ENCODE data around the gene AMY1A.
"Not testable (repeated sequence)": the region's sequence is repeated elsewhere in the genome, so short reads cannot be mapped to it uniquely, and the experiment has no call there.

The AMY1A gene

DNA sequence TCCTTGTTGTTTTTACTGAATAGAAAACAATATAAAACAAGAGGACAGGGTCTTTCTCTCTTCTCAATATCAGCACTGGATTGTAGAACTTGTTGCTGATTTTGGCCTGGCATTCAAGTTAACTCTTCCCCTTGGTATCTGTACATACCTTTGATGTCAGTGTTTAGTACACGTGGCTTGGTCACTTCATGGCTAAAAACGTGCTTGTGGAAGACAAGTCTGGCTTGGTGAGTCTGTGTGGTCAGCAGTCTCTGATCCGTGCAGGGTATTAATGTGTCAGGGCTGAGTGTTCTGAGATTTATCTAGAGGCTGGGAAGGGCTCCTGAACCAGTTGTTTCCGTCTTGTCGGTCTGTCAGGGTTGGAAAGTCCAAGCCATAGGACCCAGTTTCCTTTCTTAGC, at the start of gene AMY1A:
AMY1A (plus strand) TSS at position 301 of the 400 bp plus-strand sequence. CDS start 571 bp downstream, outside the sequence.
- not testable (repeated sequence) for FAIRE-seq; DNase-seq (ENCODE audit: insufficient read length, low spot score)

DNA sequence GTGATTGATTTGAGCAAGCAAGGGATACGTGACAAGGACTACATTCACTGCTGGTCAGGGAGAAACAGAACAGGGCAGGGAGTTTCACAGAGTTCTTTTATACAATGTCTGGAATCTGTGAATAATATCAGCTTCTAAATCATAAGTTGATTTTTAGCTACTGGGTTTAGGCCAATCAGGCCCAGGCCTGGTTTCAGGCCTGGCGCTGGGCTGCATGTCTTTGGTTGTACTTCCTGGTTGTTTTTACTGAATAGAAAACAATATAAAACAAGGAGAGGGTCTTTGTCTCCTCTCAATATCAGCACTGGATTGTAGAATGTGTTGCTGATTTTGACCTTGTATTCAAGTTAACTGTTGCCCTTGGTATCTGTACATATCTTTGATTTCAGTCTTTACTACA, 39.2 kb upstream of the AMY1A start:
- FAIRE-seq: no peak
- no peak for DNase-seq (ENCODE audit: insufficient read length, low spot score)
- TF ChIP-seq, protein P1, sequence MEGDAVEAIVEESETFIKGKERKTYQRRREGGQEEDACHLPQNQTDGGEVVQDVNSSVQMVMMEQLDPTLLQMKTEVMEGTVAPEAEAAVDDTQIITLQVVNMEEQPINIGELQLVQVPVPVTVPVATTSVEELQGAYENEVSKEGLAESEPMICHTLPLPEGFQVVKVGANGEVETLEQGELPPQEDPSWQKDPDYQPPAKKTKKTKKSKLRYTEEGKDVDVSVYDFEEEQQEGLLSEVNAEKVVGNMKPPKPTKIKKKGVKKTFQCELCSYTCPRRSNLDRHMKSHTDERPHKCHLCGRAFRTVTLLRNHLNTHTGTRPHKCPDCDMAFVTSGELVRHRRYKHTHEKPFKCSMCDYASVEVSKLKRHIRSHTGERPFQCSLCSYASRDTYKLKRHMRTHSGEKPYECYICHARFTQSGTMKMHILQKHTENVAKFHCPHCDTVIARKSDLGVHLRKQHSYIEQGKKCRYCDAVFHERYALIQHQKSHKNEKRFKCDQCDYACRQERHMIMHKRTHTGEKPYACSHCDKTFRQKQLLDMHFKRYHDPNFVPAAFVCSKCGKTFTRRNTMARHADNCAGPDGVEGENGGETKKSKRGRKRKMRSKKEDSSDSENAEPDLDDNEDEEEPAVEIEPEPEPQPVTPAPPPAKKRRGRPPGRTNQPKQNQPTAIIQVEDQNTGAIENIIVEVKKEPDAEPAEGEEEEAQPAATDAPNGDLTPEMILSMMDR (IDR thresholded peaks at IDR 0.05; ENCODE audit: insufficient read depth, missing control alignments): no peak

DNA sequence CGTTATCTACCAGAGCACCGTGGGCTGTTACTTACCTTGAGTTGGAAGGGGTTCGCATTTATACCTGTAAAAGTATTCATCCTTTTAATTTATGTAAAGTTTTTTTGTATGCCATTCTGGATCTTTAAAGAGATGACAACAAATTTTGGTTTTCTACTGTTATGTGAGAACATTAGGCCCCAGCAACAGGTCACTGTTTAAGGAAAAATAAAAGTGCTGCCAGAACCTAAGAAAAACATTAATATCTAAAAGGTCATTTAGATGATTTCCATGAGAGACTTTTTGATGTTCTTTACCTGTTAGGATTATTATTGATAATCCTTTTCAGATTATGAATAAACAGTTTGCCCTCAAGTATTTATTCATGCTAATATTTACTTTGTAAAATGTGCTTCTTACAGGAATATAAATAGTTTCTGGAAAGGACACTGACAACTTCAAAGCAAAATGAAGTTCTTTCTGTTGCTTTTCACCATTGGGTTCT, 38.5 kb upstream of the AMY1A start, which contains the start of gene AMY2A:
AMY2A (plus strand) TSS at position 434 of the 484 bp plus-strand sequence; CDS start at position 448, 14 bp downstream.
- DNase-seq (ENCODE audit: insufficient read length, low spot score); FAIRE-seq: not testable (repeated sequence)

DNA sequence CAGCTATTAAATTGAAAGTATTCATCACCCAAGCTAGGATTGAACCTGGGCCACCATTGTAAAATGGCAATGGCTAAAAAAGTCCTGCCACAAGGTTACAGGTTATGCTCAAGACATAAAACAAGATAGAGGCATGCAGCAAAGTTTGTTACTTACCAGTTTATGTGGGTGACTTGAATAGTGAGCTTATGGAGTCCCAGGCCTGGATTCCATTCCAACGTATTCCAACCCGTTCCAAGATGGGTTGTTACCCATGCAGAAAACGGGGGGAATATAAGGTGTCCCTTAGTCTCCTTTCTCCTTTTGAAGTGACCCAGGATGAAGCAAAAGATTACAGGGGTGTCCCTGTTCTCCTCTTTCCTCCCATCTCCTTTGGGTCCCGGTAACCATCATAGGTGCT, 28.1 kb upstream of the AMY1A start:
- DNase-seq (ENCODE audit: insufficient read length, low spot score): not testable (repeated sequence)
- FAIRE-seq: peak; percentile 56

DNA sequence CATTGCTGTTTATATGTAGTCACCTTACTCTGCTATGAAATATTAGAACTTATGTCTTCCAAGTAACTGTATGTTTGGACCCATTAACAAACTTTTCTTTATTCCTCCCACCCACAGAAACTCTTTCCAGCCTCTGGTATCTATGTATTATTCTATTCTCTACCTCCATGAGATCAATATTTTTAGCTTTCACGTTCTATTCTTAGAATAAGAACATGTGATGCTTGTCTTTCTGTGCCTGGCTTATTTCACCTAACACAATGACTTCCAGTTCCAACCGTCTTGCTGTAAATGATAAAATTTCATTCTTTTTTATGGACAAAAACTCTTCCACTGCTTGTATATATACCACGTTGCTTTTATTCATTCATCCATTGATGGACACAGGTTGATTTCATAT, 14.4 kb upstream of the AMY1A start:
- FAIRE-seq; DNase-seq (ENCODE audit: insufficient read length, low spot score): not testable (repeated sequence)

DNA sequence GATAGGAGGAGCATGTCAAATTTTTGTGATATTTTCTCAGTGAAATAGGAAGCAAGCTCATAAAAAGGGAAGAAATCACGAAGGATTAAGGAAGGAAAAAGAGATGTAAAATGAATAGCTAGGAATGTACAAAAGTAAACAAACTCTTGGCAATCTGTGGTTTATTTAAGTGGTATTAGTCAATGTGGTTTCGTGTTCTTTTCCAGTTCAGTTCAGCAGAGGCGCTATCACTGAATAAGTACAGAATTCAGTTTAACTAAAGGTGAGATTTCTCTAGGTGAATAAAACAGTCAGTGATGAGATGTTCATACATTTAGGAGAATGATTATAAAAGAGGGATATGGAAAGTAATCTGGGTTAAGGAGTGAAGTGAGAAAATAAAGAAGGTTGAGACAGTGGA, 11.7 kb upstream of the AMY1A start:
- not testable (repeated sequence) for FAIRE-seq; DNase-seq (ENCODE audit: insufficient read length, low spot score)

DNA sequence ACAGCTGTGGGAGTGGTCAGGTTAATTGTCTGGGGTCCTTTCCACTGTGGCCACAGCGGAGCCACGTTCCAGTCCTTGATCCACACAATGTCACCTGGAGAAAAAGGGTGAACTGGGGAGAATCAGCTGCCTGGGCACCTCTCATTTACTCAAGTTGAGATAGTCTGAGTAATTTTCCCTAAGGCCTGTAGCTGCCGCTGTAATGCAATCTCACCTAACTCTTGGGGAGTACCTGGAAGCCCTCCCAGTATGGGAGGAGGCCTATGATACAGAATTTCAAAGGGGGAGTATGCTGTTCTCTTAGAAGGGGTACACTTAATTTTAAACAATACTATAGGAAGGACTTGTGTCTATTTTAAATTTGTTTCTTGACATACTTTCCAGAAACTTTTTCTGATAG, 5.3 kb upstream of the AMY1A start:
- DNase-seq (ENCODE audit: insufficient read length, low spot score); FAIRE-seq: not testable (repeated sequence)

DNA sequence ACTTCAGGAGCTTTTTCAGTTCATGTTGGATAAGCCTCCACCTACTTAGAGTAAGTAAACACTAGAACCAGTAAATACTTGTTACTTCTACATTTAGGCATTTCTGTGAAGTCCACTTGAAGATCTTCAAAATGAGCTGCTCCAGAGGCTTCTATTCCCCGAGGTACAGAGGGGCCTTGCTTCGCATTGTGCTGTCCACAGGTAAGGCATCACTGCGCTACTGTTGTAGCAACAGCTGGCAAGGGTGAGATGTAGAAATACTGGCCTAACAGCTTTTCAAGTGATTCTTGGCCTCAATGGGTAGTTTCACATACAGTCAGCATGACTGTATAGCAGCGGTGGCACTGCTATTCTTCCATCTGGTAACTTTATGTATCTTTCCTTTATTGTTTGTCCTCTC, 4.7 kb upstream of the AMY1A start:
- not testable (repeated sequence) for FAIRE-seq; DNase-seq (ENCODE audit: insufficient read length, low spot score)

DNA sequence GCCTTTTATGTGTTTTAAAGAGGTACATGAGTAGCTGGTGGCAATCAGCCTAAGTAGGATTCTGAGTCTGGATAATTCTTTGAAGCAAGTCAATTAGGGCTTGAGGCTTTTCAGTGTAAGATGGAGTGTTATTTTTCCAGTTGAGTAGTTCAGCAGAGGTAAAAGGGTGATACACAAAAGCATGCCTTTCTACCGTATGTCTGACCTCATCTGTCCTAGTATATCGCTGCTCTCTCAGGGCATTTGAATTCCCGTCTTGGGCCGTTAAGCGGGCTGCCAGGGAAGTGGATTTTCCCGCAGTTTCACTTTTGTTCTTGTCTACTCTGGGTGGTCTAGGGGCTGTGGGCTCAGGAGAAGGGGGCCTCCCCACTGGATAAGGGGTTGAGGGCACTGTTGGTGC, 1.4 kb upstream of the AMY1A start:
- FAIRE-seq; DNase-seq (ENCODE audit: insufficient read length, low spot score): not testable (repeated sequence)

DNA sequence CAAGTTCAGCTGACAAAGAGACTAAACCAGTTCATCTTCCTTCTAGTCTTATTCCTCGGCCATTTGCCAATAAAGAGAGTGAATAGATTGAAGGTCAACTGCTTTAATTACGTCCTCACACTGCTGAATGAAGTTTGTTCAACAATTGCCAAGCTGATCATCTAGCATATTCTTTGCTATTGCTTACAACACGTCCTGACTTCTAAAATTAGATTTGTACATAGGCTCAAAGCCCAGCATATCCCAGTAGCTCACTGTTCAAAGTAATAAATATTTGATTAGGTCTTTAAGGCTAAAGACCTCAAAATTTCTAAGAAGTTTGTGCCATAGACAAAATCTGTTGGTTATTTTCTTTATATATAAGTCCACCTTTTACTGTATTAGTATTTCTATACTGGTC, 20.8 kb downstream of the AMY1A start:
- FAIRE-seq; DNase-seq (ENCODE audit: insufficient read length, low spot score): not testable (repeated sequence)

DNA sequence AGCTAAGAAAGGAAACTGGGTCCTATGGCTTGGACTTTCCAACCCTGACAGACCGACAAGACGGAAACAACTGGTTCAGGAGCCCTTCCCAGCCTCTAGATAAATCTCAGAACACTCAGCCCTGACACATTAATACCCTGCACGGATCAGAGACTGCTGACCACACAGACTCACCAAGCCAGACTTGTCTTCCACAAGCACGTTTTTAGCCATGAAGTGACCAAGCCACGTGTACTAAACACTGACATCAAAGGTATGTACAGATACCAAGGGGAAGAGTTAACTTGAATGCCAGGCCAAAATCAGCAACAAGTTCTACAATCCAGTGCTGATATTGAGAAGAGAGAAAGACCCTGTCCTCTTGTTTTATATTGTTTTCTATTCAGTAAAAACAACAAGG, 40.5 kb downstream of the AMY1A start, which contains the start of gene AMY1B:
AMY1B (minus strand) TSS at position 101 of the 400 bp plus-strand sequence. CDS start 571 bp downstream, outside the sequence.
- DNase-seq (ENCODE audit: insufficient read length, low spot score): not testable (repeated sequence)

DNA sequence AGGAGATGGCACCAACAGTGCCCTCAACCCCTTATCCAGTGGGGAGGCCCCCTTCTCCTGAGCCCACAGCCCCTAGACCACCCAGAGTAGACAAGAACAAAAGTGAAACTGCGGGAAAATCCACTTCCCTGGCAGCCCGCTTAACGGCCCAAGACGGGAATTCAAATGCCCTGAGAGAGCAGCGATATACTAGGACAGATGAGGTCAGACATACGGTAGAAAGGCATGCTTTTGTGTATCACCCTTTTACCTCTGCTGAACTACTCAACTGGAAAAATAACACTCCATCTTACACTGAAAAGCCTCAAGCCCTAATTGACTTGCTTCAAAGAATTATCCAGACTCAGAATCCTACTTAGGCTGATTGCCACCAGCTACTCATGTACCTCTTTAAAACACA, 41.9 kb downstream of the AMY1A start:
- FAIRE-seq; DNase-seq (ENCODE audit: insufficient read length, low spot score): not testable (repeated sequence)

More for the DNA sequence above, 40.5 kb downstream of the AMY1A start, which contains the start of gene AMY1B:
- not testable (repeated sequence) for FAIRE-seq

DNA sequence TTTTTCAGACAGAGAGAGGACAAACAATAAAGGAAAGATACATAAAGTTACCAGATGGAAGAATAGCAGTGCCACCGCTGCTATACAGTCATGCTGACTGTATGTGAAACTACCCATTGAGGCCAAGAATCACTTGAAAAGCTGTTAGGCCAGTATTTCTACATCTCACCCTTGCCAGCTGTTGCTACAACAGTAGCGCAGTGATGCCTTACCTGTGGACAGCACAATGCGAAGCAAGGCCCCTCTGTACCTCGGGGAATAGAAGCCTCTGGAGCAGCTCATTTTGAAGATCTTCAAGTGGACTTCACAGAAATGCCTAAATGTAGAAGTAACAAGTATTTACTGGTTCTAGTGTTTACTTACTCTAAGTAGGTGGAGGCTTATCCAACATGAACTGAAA, 45.1 kb downstream of the AMY1A start:
- FAIRE-seq; DNase-seq (ENCODE audit: insufficient read length, low spot score): not testable (repeated sequence)

DNA sequence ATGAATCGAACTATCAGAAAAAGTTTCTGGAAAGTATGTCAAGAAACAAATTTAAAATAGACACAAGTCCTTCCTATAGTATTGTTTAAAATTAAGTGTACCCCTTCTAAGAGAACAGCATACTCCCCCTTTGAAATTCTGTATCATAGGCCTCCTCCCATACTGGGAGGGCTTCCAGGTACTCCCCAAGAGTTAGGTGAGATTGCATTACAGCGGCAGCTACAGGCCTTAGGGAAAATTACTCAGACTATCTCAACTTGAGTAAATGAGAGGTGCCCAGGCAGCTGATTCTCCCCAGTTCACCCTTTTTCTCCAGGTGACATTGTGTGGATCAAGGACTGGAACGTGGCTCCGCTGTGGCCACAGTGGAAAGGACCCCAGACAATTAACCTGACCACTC, 45.7 kb downstream of the AMY1A start:
- DNase-seq (ENCODE audit: insufficient read length, low spot score); FAIRE-seq: not testable (repeated sequence)

DNA sequence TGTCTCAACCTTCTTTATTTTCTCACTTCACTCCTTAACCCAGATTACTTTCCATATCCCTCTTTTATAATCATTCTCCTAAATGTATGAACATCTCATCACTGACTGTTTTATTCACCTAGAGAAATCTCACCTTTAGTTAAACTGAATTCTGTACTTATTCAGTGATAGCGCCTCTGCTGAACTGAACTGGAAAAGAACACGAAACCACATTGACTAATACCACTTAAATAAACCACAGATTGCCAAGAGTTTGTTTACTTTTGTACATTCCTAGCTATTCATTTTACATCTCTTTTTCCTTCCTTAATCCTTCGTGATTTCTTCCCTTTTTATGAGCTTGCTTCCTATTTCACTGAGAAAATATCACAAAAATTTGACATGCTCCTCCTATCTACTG, 52.1 kb downstream of the AMY1A start:
- DNase-seq (ENCODE audit: insufficient read length, low spot score); FAIRE-seq: not testable (repeated sequence)

DNA sequence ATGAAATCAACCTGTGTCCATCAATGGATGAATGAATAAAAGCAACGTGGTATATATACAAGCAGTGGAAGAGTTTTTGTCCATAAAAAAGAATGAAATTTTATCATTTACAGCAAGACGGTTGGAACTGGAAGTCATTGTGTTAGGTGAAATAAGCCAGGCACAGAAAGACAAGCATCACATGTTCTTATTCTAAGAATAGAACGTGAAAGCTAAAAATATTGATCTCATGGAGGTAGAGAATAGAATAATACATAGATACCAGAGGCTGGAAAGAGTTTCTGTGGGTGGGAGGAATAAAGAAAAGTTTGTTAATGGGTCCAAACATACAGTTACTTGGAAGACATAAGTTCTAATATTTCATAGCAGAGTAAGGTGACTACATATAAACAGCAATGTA, 54.8 kb downstream of the AMY1A start:
- DNase-seq (ENCODE audit: insufficient read length, low spot score); FAIRE-seq: not testable (repeated sequence)

Data from D721Med (cell line).